ENCODE data around the gene ZNF512B.
A peak's percentile ranks its signal among the peaks of the same experiment; 100 is the strongest.
"Not testable (repeated sequence)": the region's sequence is repeated elsewhere in the genome, so short reads cannot be mapped to it uniquely, and the experiment has no call there.

Gene ZNF512B

DNA sequence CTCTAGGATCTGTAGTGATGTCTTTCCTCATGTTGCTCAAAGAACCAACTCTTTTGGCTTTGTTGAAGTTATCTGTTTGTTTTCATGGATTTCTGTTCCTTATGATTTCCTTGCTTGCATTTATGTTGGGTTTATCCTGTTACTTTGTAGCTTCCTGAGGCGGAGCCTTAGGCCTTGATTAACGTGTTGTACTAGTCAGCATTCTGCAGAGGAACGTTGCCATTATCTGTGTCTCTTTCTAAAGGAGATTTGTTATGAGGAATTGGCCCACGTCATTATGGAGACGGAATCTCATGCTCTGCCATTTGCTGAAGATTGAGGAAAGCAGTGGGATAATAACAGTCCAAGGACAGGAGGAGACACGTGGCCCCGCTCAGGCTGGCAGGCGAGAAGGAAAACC, 43.4 kb downstream of the ZNF512B start:
- DNase-seq (ENCODE audit: insufficient read length, low spot score), result no peak
- FAIRE-seq, result no peak
- TF ChIP-seq POLR2A (IDR thresholded peaks at IDR 0.05; ENCODE audit: low read depth, low read length), result no peak
- no peak for TF ChIP-seq POU2F2 (IDR thresholded peaks at IDR 0.05; ENCODE audit: low read depth, low read length)
- TF ChIP-seq POLR2AphosphoS5 (IDR thresholded peaks at IDR 0.05; ENCODE audit: low read depth, low read length), result no peak
- TF ChIP-seq PAX5 (IDR thresholded peaks at IDR 0.05; ENCODE audit: insufficient read depth, low read length, severe bottlenecking), result no peak
- TF ChIP-seq SPI1 (IDR thresholded peaks at IDR 0.05; ENCODE audit: low read depth, low read length), result no peak
- TF ChIP-seq TAF1 (IDR thresholded peaks at IDR 0.05; ENCODE audit: low read depth, low read length), result no peak

DNA sequence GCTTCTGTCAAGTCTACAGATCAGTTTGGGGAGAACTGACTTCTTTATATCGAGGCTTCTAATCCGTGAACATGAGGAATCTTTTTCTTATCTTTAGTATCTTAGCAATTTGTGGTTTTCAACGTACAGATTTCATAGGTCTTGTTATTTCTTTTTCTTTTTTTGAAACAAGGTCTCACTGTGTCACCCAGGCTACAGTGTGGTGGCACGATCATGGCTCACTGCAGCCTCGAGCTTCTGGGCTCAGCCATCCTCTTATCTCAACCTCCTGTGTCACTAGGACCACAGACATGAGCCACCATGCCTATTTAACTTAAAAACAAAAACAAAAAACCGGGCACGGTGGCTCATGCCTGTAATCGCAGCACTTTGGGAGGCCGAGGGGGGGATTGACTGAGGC, 45.5 kb downstream of the ZNF512B start:
- no peak for FAIRE-seq

DNA sequence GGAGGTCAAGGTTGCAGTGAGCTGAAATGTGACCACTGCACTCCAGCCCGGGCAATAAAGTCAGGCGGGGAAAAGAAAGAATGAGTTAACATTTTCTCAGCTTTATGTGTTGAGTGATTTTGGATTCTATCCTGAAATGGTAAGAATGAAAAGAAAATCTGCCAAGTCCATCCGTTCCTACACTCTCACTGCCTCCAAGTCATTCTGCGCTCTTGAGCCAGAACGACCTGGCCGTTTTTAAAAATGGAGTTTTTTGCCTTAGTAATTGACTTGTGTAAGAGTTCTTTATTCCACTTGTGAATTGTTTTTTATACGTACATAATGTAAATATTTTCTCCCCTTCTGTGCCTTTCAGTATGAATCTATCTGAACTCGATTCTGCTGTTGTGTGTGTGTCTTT, 46.1 kb downstream of the ZNF512B start:
- DNase-seq (ENCODE audit: insufficient read length, low spot score) (no peak), FAIRE-seq (no peak)
- TF ChIP-seq SPI1 (IDR thresholded peaks at IDR 0.05; ENCODE audit: low read depth, low read length), result no peak
- TF ChIP-seq POLR2A (IDR thresholded peaks at IDR 0.05; ENCODE audit: low read depth, low read length), result no peak
- no peak for TF ChIP-seq PAX5 (IDR thresholded peaks at IDR 0.05; ENCODE audit: insufficient read depth, low read length, severe bottlenecking)
- TF ChIP-seq POU2F2 (IDR thresholded peaks at IDR 0.05; ENCODE audit: low read depth, low read length), result no peak
- TF ChIP-seq TAF1 (IDR thresholded peaks at IDR 0.05; ENCODE audit: low read depth, low read length), result no peak
- no peak for TF ChIP-seq POLR2AphosphoS5 (IDR thresholded peaks at IDR 0.05; ENCODE audit: low read depth, low read length)

More for the DNA sequence above, 45.5 kb downstream of the ZNF512B start:
- DNase-seq (ENCODE audit: insufficient read length, low spot score), result no peak
- no peak for TF ChIP-seq POLR2A (IDR thresholded peaks at IDR 0.05; ENCODE audit: low read depth, low read length)

DNA sequence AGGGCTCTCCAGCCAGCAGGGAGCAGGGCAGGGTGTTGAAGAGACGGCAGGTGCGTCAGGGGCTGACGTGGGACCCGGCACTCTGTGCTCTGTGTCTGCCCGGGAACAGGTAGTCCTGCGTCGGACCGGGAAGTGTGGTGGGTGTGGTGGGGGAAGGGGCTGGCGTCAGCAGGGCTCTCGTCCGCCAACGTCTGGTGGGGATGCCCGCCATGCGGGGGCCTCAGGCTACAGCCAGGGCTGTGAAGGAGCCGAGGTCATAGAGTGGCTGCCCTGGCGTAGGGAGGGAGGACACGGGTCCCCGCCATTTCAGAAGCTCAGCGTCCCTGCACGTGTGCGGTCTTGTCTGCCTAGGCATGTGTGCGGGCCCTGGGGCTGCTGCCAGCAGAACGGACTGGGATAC, 49.5 kb downstream of the ZNF512B start:
- DNase-seq (ENCODE audit: insufficient read length, low spot score), result no peak
- FAIRE-seq, result no peak
- TF ChIP-seq PAX5 (IDR thresholded peaks at IDR 0.05; ENCODE audit: insufficient read depth, low read length, severe bottlenecking) (no peak), POU2F2 (IDR thresholded peaks at IDR 0.05; ENCODE audit: low read depth, low read length) (no peak), TAF1 (IDR thresholded peaks at IDR 0.05; ENCODE audit: low read depth, low read length) (no peak), POLR2A (IDR thresholded peaks at IDR 0.05; ENCODE audit: low read depth, low read length) (no peak), SPI1 (IDR thresholded peaks at IDR 0.05; ENCODE audit: low read depth, low read length) (no peak), POLR2AphosphoS5 (IDR thresholded peaks at IDR 0.05; ENCODE audit: low read depth, low read length) (no peak)

DNA sequence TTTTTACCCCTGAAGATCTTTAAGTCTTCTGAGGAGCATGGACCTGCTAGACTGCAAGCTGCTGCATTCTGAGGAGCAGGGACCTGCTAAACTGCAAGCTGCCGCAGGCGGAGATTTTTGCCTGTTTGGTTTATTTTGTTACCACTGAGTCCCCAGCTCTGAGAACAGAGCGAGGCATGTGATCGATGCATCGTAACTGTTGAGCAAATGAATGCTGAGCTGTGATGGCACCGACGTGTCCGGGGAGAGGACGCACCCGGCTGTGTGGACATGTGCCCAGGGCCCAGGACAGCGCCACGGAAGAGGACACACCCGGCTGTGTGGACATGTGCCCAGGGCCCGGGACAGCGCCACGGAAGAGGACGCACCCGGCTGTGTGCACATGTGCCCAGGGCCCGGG, 50.6 kb downstream of the ZNF512B start:
- no peak for TF ChIP-seq PAX5 (IDR thresholded peaks at IDR 0.05; ENCODE audit: insufficient read depth, low read length, severe bottlenecking)
- no peak for DNase-seq (ENCODE audit: insufficient read length, low spot score)
- peak; percentile 35 for FAIRE-seq

DNA sequence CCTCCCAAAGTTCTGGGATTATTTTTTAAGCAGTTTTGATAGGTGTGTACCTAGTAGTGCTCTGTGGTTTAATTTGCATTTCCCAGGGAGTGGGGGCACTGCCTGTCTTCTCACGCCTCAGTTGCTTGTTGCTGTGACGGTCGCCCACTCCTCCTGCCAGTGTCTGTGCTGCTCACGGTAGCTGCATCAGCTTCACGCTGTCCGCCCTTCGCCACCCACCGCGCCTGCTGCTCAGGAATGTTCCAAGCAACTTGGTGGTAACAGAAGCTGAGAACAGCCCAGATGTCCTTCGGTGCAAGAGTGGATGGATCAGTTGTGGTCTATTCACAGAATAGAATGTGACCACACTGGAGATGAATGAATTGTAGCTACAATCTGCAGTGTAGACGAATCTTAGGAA, 51.9 kb downstream of the ZNF512B start:
- DNase-seq (ENCODE audit: insufficient read length, low spot score) (no peak), FAIRE-seq (peak; percentile 91)
- no peak for TF ChIP-seq TAF1 (IDR thresholded peaks at IDR 0.05; ENCODE audit: low read depth, low read length)
- TF ChIP-seq PAX5 (IDR thresholded peaks at IDR 0.05; ENCODE audit: insufficient read depth, low read length, severe bottlenecking), result no peak
- peak; percentile 91 for TF ChIP-seq POU2F2 (IDR thresholded peaks at IDR 0.05; ENCODE audit: low read depth, low read length)

DNA sequence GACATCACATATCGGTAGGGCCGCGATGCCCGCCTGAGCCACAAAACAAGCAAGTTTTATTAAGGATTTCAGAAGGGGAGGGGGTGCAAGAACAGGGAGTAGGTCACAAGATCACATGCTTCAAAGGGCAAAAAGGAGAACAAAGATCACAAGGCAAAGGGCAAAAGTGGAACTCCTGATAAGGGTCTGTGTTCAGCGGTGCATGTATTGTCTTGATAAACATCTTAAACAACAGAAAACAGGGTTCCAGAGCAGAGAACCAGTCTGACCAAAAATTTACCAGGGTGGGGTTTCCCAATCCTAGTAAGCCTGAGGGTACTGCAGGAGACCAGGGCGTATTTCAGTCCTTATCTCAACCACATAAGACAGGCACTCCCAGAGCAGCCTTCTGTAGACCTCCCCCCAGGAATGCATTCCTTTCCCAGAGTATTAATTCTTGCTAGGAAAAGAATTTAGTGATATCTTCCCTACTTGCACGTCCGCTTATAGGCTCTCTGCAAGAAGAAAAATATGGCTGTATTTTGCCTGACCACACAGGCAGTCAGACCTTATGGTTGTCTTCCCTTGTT, 53.3 kb downstream of the ZNF512B start:
- DNase-seq (ENCODE audit: insufficient read length, low spot score); FAIRE-seq: not testable (repeated sequence)

DNA sequence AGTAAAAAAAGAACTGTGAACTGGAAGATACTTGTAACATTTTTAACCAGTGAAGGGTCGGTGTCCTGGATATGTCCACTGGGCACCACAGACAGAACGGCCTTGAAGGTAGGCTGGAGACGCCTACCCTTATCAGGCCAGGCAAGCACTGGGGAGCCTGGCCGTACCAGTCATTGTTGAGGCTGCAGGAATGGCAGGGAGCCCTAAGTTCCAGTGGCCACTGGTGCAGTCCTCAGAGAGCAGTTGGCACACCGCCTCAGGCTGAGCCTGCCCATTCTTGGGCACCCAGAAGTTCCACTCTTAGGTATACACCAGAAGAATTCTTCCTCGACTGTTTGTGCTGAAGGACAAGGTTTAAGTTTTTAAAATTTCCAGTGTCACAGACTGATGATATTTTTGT, 54.3 kb downstream of the ZNF512B start:
- TF ChIP-seq SPI1 (IDR thresholded peaks at IDR 0.05; ENCODE audit: low read depth, low read length) (no peak), TAF1 (IDR thresholded peaks at IDR 0.05; ENCODE audit: low read depth, low read length) (no peak), POLR2AphosphoS5 (IDR thresholded peaks at IDR 0.05; ENCODE audit: low read depth, low read length) (no peak)
- DNase-seq (ENCODE audit: insufficient read length, low spot score), result no peak
- FAIRE-seq, result no peak

DNA sequence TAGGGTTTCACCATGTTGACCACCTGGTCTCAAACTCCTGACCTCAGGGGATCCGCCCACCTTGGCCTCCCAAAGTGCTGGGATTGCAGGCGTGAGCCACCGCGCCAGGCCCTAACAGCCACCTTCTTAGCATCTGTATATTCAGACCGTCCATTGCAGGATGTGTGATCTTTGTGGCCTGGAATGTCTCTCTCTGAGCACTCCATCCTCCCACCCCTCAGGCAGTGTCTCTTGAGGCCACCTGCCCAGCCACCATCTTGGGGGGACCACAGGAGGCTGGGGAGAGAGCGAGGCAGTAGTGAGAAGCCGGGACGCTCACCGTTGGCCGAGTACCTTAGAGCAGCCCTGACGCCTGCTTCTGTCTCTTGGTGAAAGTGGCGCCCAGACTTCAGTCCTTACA, 56.0 kb downstream of the ZNF512B start:
- no peak for TF ChIP-seq PAX5 (IDR thresholded peaks at IDR 0.05; ENCODE audit: insufficient read depth, low read length, severe bottlenecking)
- no peak for TF ChIP-seq POLR2AphosphoS5 (IDR thresholded peaks at IDR 0.05; ENCODE audit: low read depth, low read length)
- no peak for TF ChIP-seq POLR2A (IDR thresholded peaks at IDR 0.05; ENCODE audit: low read depth, low read length)
- TF ChIP-seq POU2F2 (IDR thresholded peaks at IDR 0.05; ENCODE audit: low read depth, low read length), result no peak
- TF ChIP-seq TAF1 (IDR thresholded peaks at IDR 0.05; ENCODE audit: low read depth, low read length), result no peak
- TF ChIP-seq SPI1 (IDR thresholded peaks at IDR 0.05; ENCODE audit: low read depth, low read length), result no peak
- FAIRE-seq, result no peak
- no peak for DNase-seq (ENCODE audit: insufficient read length, low spot score)

DNA sequence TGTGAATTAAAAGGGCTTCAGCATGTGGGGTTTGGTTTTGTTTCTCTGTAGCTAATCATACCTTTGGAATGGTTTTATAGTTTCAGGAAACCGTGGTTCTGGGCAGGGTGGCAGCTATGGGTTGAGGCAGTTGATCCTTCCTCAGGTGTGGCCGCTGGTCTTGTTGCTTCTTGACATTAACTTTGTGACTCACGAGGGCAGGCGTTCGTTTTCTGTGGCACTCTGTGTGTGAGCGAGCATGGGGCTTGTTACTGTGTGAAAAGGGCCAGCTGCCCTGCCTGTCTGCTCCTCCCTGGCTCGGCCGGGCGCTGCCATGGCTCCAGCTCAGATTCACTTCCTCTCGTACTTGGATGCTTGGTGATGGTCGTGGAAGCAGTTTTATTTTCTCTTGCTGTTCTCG, 58.6 kb downstream of the ZNF512B start:
- FAIRE-seq, result no peak

DNA sequence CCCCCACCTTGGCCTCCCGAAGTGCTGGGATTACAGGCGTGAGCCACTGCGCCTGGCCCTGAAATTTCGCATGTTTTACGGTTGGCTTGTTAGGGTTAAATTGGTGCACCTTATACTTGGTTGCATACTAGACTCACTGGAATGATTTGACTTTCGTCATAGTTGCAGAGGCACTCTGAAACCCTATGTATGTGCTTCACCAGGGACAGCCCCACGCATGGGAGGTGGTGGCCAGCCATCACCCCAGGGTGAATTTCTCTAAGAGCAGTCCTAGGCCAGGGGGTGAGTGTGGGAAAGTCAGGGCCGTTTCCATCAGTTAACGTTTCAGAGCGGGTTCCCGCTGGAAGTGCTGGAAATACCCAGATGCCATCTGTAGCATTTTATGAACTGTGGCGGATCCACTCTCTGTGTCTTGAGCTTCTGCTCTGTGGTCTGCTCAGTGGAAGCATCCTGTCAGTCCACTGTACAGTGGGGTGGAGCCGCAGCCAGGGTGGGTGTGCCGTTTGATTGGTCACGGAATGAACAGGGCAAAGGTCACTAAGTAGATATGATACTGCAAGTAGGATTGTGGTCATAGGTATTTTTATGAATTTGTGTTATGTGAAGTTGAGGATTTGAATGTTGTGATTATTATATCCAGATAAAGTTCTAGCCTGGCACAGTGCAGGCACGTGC, 61.6 kb downstream of the ZNF512B start:
- no peak for FAIRE-seq
- TF ChIP-seq TAF1 (IDR thresholded peaks at IDR 0.05; ENCODE audit: low read depth, low read length) (no peak), POLR2A (IDR thresholded peaks at IDR 0.05; ENCODE audit: low read depth, low read length) (no peak), POLR2AphosphoS5 (IDR thresholded peaks at IDR 0.05; ENCODE audit: low read depth, low read length) (no peak), POU2F2 (IDR thresholded peaks at IDR 0.05; ENCODE audit: low read depth, low read length) (no peak), SPI1 (IDR thresholded peaks at IDR 0.05; ENCODE audit: low read depth, low read length) (no peak), PAX5 (IDR thresholded peaks at IDR 0.05; ENCODE audit: insufficient read depth, low read length, severe bottlenecking) (no peak)

More for the DNA sequence above, 58.6 kb downstream of the ZNF512B start:
- no peak for DNase-seq (ENCODE audit: insufficient read length, low spot score)
- no peak for TF ChIP-seq SPI1 (IDR thresholded peaks at IDR 0.05; ENCODE audit: low read depth, low read length)
- TF ChIP-seq PAX5 (IDR thresholded peaks at IDR 0.05; ENCODE audit: insufficient read depth, low read length, severe bottlenecking), result no peak
- no peak for TF ChIP-seq TAF1 (IDR thresholded peaks at IDR 0.05; ENCODE audit: low read depth, low read length)
- no peak for TF ChIP-seq POU2F2 (IDR thresholded peaks at IDR 0.05; ENCODE audit: low read depth, low read length)
- no peak for TF ChIP-seq POLR2A (IDR thresholded peaks at IDR 0.05; ENCODE audit: low read depth, low read length)
- no peak for TF ChIP-seq POLR2AphosphoS5 (IDR thresholded peaks at IDR 0.05; ENCODE audit: low read depth, low read length)

More for the DNA sequence above, 61.6 kb downstream of the ZNF512B start:
- DNase-seq (ENCODE audit: insufficient read length, low spot score), result no peak
